ENCODE results near the gene EXD3. TPM values are rescaled to one million over a fixed set of nuclear protein-coding genes. Genes with fewer than 3 reads are reported as not detected.

The EXD3 gene
- total RNA-seq, 6 experiments from 2014 or later = 6.4 to 10.6 (median 8.7) TPM

DNA sequence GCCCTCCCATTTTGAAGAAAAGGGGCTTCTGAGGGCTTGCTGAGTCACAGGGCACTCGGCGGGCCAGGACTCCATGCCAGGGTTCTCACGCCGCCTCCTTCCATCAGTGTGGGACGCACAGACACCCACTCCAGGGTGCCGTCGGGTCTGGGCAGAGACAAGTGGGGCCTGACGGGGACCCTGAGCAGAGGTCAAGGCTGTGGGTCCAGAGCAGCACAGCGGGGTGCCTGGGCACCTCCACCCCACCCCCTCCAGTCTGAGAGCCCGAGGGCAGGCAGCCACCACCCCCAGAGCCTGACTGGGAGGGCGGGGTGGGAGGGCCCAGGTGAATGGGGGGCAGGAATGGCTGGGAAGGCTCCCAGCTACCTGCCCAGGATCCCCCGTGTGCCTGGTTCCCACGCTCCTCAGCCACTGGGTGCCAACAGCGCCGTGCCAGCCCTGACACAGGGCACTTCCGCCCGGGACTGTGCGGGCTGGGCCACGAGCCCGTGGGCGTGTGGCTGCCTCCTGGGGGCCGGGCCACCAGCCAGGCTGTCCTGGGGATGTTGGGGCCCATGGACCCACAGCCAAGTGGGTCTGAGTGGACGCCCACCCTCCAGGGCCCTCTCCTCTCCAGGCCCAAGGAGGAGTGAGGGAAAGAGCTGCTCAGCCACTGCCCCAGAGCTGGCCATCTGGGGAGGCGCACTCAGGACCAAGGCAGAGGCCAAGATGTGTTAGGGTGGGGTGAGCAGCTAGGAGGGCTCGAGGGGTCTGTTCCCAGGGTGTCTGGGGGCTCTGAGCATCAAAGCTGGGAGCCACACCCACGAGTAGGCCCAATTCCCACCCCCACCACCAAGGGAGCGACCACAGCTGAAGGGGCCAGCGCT, 110.7 kb downstream of the EXD3 start:
- Mint-ChIP-seq H3K27ac (no peak overlapping the region), H3K36me3 (ENCODE audit: low read depth) (no peaks in the 10 kb centered on the region), H3K4me1 (ENCODE audit: low read depth) (no peaks in the 10 kb centered on the region), H3K4me3 (no peak overlapping the region), H3K9me3 (no peaks in the 10 kb centered on the region), H3K27me3 (ENCODE audit: insufficient read depth) (0 out of 2 replicates have a peak, but pooled peaks cover 2% of the 10 kb centered on the region)
- no peak for DNase-seq
- TF ChIP-seq, protein P1, sequence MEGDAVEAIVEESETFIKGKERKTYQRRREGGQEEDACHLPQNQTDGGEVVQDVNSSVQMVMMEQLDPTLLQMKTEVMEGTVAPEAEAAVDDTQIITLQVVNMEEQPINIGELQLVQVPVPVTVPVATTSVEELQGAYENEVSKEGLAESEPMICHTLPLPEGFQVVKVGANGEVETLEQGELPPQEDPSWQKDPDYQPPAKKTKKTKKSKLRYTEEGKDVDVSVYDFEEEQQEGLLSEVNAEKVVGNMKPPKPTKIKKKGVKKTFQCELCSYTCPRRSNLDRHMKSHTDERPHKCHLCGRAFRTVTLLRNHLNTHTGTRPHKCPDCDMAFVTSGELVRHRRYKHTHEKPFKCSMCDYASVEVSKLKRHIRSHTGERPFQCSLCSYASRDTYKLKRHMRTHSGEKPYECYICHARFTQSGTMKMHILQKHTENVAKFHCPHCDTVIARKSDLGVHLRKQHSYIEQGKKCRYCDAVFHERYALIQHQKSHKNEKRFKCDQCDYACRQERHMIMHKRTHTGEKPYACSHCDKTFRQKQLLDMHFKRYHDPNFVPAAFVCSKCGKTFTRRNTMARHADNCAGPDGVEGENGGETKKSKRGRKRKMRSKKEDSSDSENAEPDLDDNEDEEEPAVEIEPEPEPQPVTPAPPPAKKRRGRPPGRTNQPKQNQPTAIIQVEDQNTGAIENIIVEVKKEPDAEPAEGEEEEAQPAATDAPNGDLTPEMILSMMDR (IDR thresholded peaks at IDR 0.05) = no peak

DNA sequence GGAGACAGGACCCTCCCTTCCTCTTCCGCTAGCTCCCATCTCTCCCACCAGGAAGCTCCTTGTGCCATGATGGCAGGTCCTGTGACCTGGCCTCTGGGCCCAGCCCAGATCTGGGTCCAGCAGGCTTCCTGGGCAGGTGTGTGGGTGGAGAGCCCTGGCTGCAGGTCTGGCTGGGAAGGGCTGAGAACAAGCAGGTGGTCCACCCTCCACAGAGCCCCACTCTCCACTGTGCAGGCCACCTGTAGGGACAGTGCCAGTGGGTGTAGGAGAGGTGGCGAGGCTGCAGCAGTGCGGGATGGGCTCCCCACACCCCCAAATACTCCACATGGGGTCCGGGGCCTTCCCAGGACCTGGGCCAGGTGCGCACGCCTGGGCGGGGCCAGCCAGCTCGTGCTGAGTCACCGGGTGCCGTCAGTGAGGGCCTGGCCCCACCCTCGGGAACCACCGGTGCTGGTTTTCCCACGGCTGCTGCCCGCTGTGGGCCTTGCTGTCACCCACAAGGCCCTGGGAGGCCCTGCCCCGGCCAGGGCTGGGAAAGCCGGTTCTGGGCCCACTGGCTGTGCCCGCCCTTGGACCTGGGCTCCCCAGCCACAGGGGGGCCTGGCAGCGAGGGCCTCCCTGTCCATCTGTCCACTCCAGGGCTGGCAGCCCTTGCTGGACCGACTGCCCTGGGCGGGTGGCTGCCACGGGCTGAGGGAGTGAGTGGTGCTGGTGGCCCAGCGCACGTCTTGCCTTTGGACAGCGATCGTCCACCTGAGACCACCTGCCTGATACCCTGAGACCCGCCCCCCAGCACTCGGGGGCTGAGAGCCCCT, 111.6 kb downstream of the EXD3 start:
- no peak for DNase-seq
- Mint-ChIP-seq H3K27ac (no peak overlapping the region), H3K4me3 (no peak overlapping the region), H3K9me3 (no peaks in the 10 kb centered on the region), H3K36me3 (ENCODE audit: low read depth) (no peaks in the 10 kb centered on the region), H3K4me1 (ENCODE audit: low read depth) (no peaks in the 10 kb centered on the region), H3K27me3 (ENCODE audit: insufficient read depth) (0 out of 2 replicates have a peak, but pooled peaks cover 2% of the 10 kb centered on the region)
- TF ChIP-seq, protein P1 (IDR thresholded peaks at IDR 0.05) = no peak

DNA sequence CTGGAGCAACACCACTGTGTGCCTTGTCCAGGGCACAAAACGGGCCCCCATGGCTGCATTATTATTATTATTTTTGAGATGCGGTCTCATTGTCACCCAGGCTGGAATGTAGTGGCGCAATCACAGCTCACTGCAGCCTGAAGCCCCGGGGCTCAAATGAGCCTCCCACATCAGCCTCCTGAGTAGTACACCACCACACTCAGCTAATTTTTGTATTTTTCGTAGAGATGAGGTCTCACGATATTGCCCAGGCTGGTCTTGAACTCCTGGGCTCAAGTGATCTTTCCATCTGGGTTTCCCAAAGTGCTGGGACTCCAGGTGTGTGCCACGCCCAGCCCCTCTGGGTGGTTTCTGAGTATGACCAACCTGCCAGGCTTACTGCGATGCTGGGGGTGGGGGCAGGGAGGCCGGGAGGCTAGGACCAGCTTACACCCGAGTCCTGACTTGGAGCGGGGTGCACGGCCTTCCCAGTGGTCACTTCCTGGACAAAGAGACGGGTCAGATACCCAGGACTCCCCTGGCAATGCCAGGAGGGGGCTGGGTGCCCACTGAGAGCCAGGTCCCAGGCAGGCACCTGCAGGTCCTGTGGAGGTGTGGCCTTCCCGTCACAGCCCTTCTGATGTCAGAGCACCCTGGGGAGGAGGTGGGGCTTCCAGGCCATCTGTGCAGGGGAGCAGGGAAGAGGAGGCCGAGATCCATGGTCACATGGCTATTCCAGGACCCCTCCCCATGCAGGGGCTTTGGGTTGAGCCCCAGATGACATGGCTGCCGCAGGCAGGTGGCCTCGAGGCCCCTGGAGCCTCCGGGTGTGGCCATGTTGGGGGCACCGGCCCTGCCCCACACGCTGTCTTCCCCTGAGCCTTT, 112.5 kb downstream of the EXD3 start:
- DNase-seq = no peak
- Mint-ChIP-seq H3K27ac (no peak overlapping the region), H3K36me3 (ENCODE audit: low read depth) (no peaks in the 10 kb centered on the region), H3K4me1 (ENCODE audit: low read depth) (no peaks in the 10 kb centered on the region), H3K27me3 (ENCODE audit: insufficient read depth) (0 out of 2 replicates have a peak, but pooled peaks cover 2% of the 10 kb centered on the region), H3K9me3 (no peaks in the 10 kb centered on the region), H3K4me3 (no peak overlapping the region)
- TF ChIP-seq, protein P1 (IDR thresholded peaks at IDR 0.05) = no peak

DNA sequence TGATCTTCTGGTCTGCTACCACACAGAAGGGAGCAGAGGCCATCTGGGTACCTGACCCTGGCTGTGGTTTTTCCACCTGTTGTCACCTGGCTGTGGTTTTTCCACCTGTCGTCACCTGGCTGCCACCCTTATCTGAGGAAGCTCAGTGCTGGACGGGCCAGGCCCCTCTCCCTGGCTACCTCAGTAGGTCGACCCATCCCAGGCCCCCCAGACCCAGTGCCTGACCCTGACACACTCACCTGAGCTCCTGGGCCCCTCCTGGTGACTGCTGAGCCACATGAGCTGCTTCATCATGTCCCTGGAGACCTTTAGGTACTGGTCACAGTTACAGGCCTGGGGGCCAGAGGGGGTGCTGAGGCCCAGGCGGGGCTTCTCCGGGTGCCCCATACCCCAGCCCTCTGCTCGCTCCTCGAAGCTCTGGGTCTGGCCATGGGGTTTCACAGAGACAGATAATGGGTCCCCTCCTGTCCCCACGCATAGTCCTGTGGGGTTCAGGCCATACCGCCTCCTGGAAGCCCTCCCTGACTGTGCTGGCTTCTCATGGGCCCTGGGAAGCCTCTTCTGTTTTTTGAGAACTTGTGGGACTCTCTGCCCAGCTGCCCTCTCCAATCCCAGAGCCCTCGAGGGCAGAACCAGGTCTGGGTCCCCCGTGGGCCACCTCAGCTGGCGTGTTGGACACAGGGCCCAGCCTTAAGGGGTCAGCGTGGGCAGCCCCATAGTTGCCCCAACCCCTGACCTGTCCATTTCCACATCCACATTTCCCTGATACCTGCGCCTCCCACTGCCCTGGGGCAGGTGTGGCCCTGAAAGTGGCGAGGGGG, 113.4 kb downstream of the EXD3 start:
- Mint-ChIP-seq H3K27me3 (ENCODE audit: insufficient read depth) (0 out of 2 replicates have a peak, but pooled peaks cover 2% of the 10 kb centered on the region), H3K36me3 (ENCODE audit: low read depth) (no peaks in the 10 kb centered on the region), H3K4me1 (ENCODE audit: low read depth) (no peaks in the 10 kb centered on the region), H3K27ac (no peak overlapping the region), H3K4me3 (no peak overlapping the region), H3K9me3 (no peaks in the 10 kb centered on the region)
- DNase-seq = no peak
- TF ChIP-seq, protein P1 (IDR thresholded peaks at IDR 0.05) = no peak
